KOPT-K1 (cell line): Measurements from ENCODE around the gene ARHGAP24.
"Not testable (repeated sequence)": the region's sequence is repeated elsewhere in the genome, so short reads cannot be mapped to it uniquely, and the experiment has no call there.

ENCODE experiments used
- H3K27ac ChIP-seq: fragments of 200-600 bp; sonication (generic); 2 replicates; pipeline ENCODE4 v1.5.1; 2016; ENCODE audit warnings: antibody characterized with exemption, mild to moderate bottlenecking, low read depth, low read length; ENCODE audit not compliant: poor library complexity, severe bottlenecking
- H3K36me3 ChIP-seq: fragments of 200-600 bp; sonication (generic); 2 replicates; pipeline ENCODE4 v1.5.1; 2017; ENCODE audit warnings: antibody characterized with exemption, mild to moderate bottlenecking, low read length, moderate library complexity; ENCODE audit not compliant: insufficient read depth
- H3K9me3 ChIP-seq: fragments of 200-600 bp; sonication (generic); 2 replicates; pipeline ENCODE4 v1.5.1; 2017; ENCODE audit warnings: antibody characterized with exemption, low read length, mild to moderate bottlenecking; ENCODE audit not compliant: insufficient read depth, poor library complexity, severe bottlenecking

The ARHGAP24 gene

GRCh38 chr4:85829276-85830051 is 354.5 kb downstream of the ARHGAP24 start:
- Histone ChIP-seq H3K27ac (no peak overlapping the region), H3K36me3 (no peaks in the 10 kb centered on the region), H3K9me3 (no peaks in the 10 kb centered on the region)

- no peak overlapping the region for H3K27ac ChIP-seq
- H3K9me3 ChIP-seq = no peaks in the 10 kb centered on the region
- no peaks in the 10 kb centered on the region for H3K36me3 ChIP-seq
These were observed 356.7 kb downstream of the ARHGAP24 start for GRCh38 chr4:85831647-85832046.

- Histone ChIP-seq H3K36me3 (no peaks in the 10 kb centered on the region), H3K9me3 (no peaks in the 10 kb centered on the region), H3K27ac (no peak overlapping the region)
These were observed 358.4 kb downstream of the ARHGAP24 start for GRCh38 chr4:85833302-85833701.

- Histone ChIP-seq H3K36me3 (no peaks in the 10 kb centered on the region), H3K9me3 (no peaks in the 10 kb centered on the region), H3K27ac (no peak overlapping the region)
These were observed 360.0 kb downstream of the ARHGAP24 start for GRCh38 chr4:85834934-85835333.

GRCh38 chr4:85836588-85837438 is 361.9 kb downstream of the ARHGAP24 start:
- H3K9me3 ChIP-seq = no peaks in the 10 kb centered on the region
- no peaks in the 10 kb centered on the region for H3K36me3 ChIP-seq
- no peak overlapping the region for H3K27ac ChIP-seq

- H3K27ac ChIP-seq = no peak overlapping the region
These were observed 362.4 kb downstream of the ARHGAP24 start for GRCh38 chr4:85837439-85837733.

GRCh38 chr4:85839981-85840451 is 365.1 kb downstream of the ARHGAP24 start:
- H3K27ac ChIP-seq, H3K36me3 ChIP-seq, H3K9me3 ChIP-seq: not testable (repeated sequence)

More at GRCh38 chr4:85837439-85837733, 362.4 kb downstream of the ARHGAP24 start:
- Histone ChIP-seq H3K9me3 (no peaks in the 10 kb centered on the region), H3K36me3 (no peaks in the 10 kb centered on the region)

GRCh38 chr4:85842540-85842939 is 367.6 kb downstream of the ARHGAP24 start:
- Histone ChIP-seq H3K9me3 (no peaks in the 10 kb centered on the region), H3K27ac (no peak overlapping the region), H3K36me3 (no peaks in the 10 kb centered on the region)

GRCh38 chr4:85853740-85854139 is 378.8 kb downstream of the ARHGAP24 start:
- not testable (repeated sequence) for H3K9me3 ChIP-seq, H3K27ac ChIP-seq, H3K36me3 ChIP-seq

GRCh38 chr4:85854546-85854945 is 379.6 kb downstream of the ARHGAP24 start:
- Histone ChIP-seq H3K9me3 (no peaks in the 10 kb centered on the region), H3K36me3 (no peaks in the 10 kb centered on the region), H3K27ac (no peak overlapping the region)

GRCh38 chr4:85860066-85860740 is 385.3 kb downstream of the ARHGAP24 start:
- H3K27ac ChIP-seq = no peak overlapping the region
- H3K36me3 ChIP-seq = no peaks in the 10 kb centered on the region

GRCh38 chr4:85861064-85861765 is 386.3 kb downstream of the ARHGAP24 start:
- Histone ChIP-seq H3K36me3 (no peaks in the 10 kb centered on the region), H3K9me3 (no peaks in the 10 kb centered on the region), H3K27ac (no peak overlapping the region)

More at GRCh38 chr4:85860066-85860740, 385.3 kb downstream of the ARHGAP24 start:
- no peaks in the 10 kb centered on the region for H3K9me3 ChIP-seq

GRCh38 chr4:85862896-85863295 is 387.9 kb downstream of the ARHGAP24 start:
- Histone ChIP-seq H3K36me3 (no peaks in the 10 kb centered on the region), H3K9me3 (no peaks in the 10 kb centered on the region), H3K27ac (no peak overlapping the region)

- no peaks in the 10 kb centered on the region for H3K36me3 ChIP-seq
- no peaks in the 10 kb centered on the region for H3K9me3 ChIP-seq
- H3K27ac ChIP-seq = no peak overlapping the region
These were observed 389.6 kb downstream of the ARHGAP24 start for GRCh38 chr4:85864259-85865205.
